Right lung (tissue), 5 donors: ENCODE measurements around the gene BLMH. TPM values are rescaled to one million over a fixed set of nuclear protein-coding genes. Genes with fewer than 3 reads are reported as not detected.
"Not testable (repeated sequence)": the region's sequence is repeated elsewhere in the genome, so short reads cannot be mapped to it uniquely, and the experiment has no call there.

Experiments used
- DNase-seq, 2 donors: peaks; one replicate each; pipeline ENCODE4 v3.0.0-alpha.2; 2013
- polyA plus RNA-seq, 5 donors: library from polyadenylated mRNA; unstranded; fragments of 120-200 nt; gene quantifications; one replicate each; pipeline versions ENCODE4 v1.2.1 to v1.2.3, GENCODE V29; 2013; ENCODE audit warnings: inconsistent platforms in 1 of 5, low replicate concordance in 1 of 5; ENCODE audit not compliant: insufficient read length in 5 of 5, insufficient read depth in 1 of 5

The BLMH gene
- polyA plus RNA-seq, 5 donors, result 59.2 to 72.7 (median 68.1) TPM

- no peak for DNase-seq
Measured at GRCh38 chr17:30232824-30233427, 58.8 kb downstream of the BLMH start.

GRCh38 chr17:30232015-30232823 is 59.5 kb downstream of the BLMH start:
- no peak for DNase-seq

- DNase-seq, result no peak
Measured at GRCh38 chr17:30230596-30231125, 61.1 kb downstream of the BLMH start.

- DNase-seq, result not testable (repeated sequence)
Measured at GRCh38 chr17:30230009-30230408, 61.7 kb downstream of the BLMH start.

GRCh38 chr17:30229012-30229411 is 62.7 kb downstream of the BLMH start:
- no peak for DNase-seq

- DNase-seq, result no peak
Measured at GRCh38 chr17:30228011-30228410, 63.7 kb downstream of the BLMH start.

- no peak for DNase-seq
Measured at GRCh38 chr17:30226878-30227277, 64.9 kb downstream of the BLMH start.

- no peak for DNase-seq
Measured at GRCh38 chr17:30225919-30226553, 65.7 kb downstream of the BLMH start.

- no peak for DNase-seq
Measured at GRCh38 chr17:30225112-30225511, 66.6 kb downstream of the BLMH start.

- no peak for DNase-seq
Measured at GRCh38 chr17:30224419-30224960, 67.3 kb downstream of the BLMH start.

GRCh38 chr17:30222721-30223175 is 69.0 kb downstream of the BLMH start:
- DNase-seq, result no peak

- no peak for DNase-seq
Measured at GRCh38 chr17:30222251-30222650, 69.5 kb downstream of the BLMH start.

GRCh38 chr17:30221346-30221745 is 70.4 kb downstream of the BLMH start:
- no peak for DNase-seq

- no peak for DNase-seq
Measured at GRCh38 chr17:30220414-30220813, 71.3 kb downstream of the BLMH start.

- DNase-seq, result no peak
Measured at GRCh38 chr17:30219833-30220232, 71.9 kb downstream of the BLMH start.

- no peak for DNase-seq
Measured at GRCh38 chr17:30219315-30219714, 72.4 kb downstream of the BLMH start.

- no peak for DNase-seq
Measured at GRCh38 chr17:30218799-30219198, 72.9 kb downstream of the BLMH start.

- DNase-seq, result no peak
Measured at GRCh38 chr17:30217746-30218245, 73.9 kb downstream of the BLMH start.

- DNase-seq, result no peak
Measured at GRCh38 chr17:30217054-30217453, 74.7 kb downstream of the BLMH start.

GRCh38 chr17:30212750-30213149 is 79.0 kb downstream of the BLMH start:
- no peak for DNase-seq

GRCh38 chr17:30211371-30211770 is 80.4 kb downstream of the BLMH start:
- DNase-seq, result no peak

- no peak for DNase-seq
Measured at GRCh38 chr17:30210901-30211300, 80.8 kb downstream of the BLMH start.
